Esophagus muscularis mucosa (tissue), 4 donors: ENCODE measurements around the gene EIF1.

Experiments used
- CTCF ChIP-seq, 3 experiments: fragments of 200-600 bp in 2 of 3; fragments of 450-650 bp in 1 of 3; sonication (generic) in 2 of 3; IDR thresholded peaks; one replicate each; pipeline ENCODE4 v1.5.1; 2017 to 2019; ENCODE audit warnings: antibody characterized with exemption in 3 of 3, mild to moderate bottlenecking in 2 of 3, moderate library complexity in 1 of 3
- EP300 ChIP-seq: sonication (generic); formaldehyde crosslinking; IDR thresholded peaks from one replicate; pipeline ENCODE4 v1.6.1; 2017; ENCODE audit warnings: antibody characterized with exemption
- POLR2AphosphoS5 ChIP-seq, 2 donors: sonication (generic); formaldehyde crosslinking; IDR thresholded peaks; one replicate each; pipeline ENCODE4 v1.6.1; 2017; ENCODE audit warnings: antibody characterized with exemption in 2 of 2

GRCh38 chr17:41730479-41730878, 41.8 kb downstream of the EIF1 start:
- no peak for TF ChIP-seq CTCF (IDR thresholded peaks at IDR 0.05)
- no peak for TF ChIP-seq EP300
- no peak for TF ChIP-seq POLR2AphosphoS5 (IDR thresholded peaks at IDR 0.05)
